HL-60 (cell line): ENCODE results near the gene PACSIN3.

Source experiments
- DNase-seq, 2 experiments: peaks; one replicate each; pipeline ENCODE4 v3.0.0-alpha.2; 2010 to 2020; ENCODE audit warnings: low read depth in 1 of 2, low spot score in 1 of 2
- H3K27ac ChIP-seq: fragments of 250-450 bp; sonication (Bioruptor Pico); replicated peaks from 2 replicates; pipeline ENCODE4 v1.5.1; 2020; ENCODE audit warnings: mild to moderate bottlenecking, moderate library complexity
- H3K27me3 ChIP-seq: fragments of 250-450 bp; sonication (Bioruptor Pico); 2 replicates; pipeline ENCODE4 v1.5.1; 2021; ENCODE audit warnings: mild to moderate bottlenecking, moderate library complexity; ENCODE audit not compliant: insufficient read depth, poor library complexity, severe bottlenecking
- H3K4me3 ChIP-seq: replicated peaks from 2 replicates; pipeline ENCODE4 v1.5.1; 2011; ENCODE audit warnings: mild to moderate bottlenecking, control low read depth, low read length; ENCODE audit not compliant: insufficient read depth
- CTCF ChIP-seq: IDR thresholded peaks from one replicate; pipeline ENCODE4 v1.5.1; 2011; ENCODE audit warnings: low read length, control low read depth, inconsistent platforms; ENCODE audit not compliant: insufficient read depth
- GABPA ChIP-seq: IDR thresholded peaks from 2 replicates; pipeline ENCODE4 v1.6.1; 2012; ENCODE audit warnings: low read depth
- POLR2AphosphoS5 ChIP-seq: IDR thresholded peaks from 2 replicates; pipeline ENCODE4 v1.6.1; 2012; ENCODE audit warnings: low read depth
- REST ChIP-seq: IDR thresholded peaks from 2 replicates; pipeline ENCODE4 v1.6.1; 2012; ENCODE audit warnings: low read depth; ENCODE audit not compliant: insufficient replicate concordance
- SPI1 ChIP-seq: IDR thresholded peaks from 2 replicates; pipeline ENCODE4 v1.6.1; 2012; ENCODE audit warnings: low read depth, mild to moderate bottlenecking, borderline replicate concordance

The PACSIN3 gene

GRCh38 chr11:47225552-47226400, 39.5 kb upstream of the PACSIN3 start:
- no peak for DNase-seq
- Histone ChIP-seq H3K27ac (no peak overlapping the region), H3K4me3 (no peak overlapping the region), H3K27me3 (no peaks in the 10 kb centered on the region)
- no peak for TF ChIP-seq GABPA
- TF ChIP-seq REST: no peak
- TF ChIP-seq SPI1: no peak

GRCh38 chr11:47222696-47223095, 36.5 kb upstream of the PACSIN3 start:
- no peak for DNase-seq

GRCh38 chr11:47220401-47220821, 34.2 kb upstream of the PACSIN3 start:
- no peak overlapping the region for H3K27ac ChIP-seq
- H3K4me3 ChIP-seq: no peak overlapping the region
- TF ChIP-seq CTCF (no peak), SPI1 (no peak), POLR2AphosphoS5 (no peak)
- no peak for DNase-seq
- H3K27me3 ChIP-seq: no peaks in the 10 kb centered on the region

More at GRCh38 chr11:47222696-47223095, 36.5 kb upstream of the PACSIN3 start:
- TF ChIP-seq CTCF (no peak), GABPA (no peak), POLR2AphosphoS5 (no peak), SPI1 (no peak), REST (no peak)
- no peaks in the 10 kb centered on the region for H3K27me3 ChIP-seq
- no peak overlapping the region for H3K27ac ChIP-seq
- no peak overlapping the region for H3K4me3 ChIP-seq

GRCh38 chr11:47216121-47216798, 30.0 kb upstream of the PACSIN3 start:
- Histone ChIP-seq H3K27ac (peak overlapping the region; percentile 97), H3K4me3 (peak overlapping the region; percentile 52), H3K27me3 (no peaks in the 10 kb centered on the region)
- TF ChIP-seq REST (no peak), POLR2AphosphoS5 (no peak), SPI1 (no peak), CTCF (no peak), GABPA (no peak)
- peak in 1 of 2 experiments; percentile 43 for DNase-seq
